Activated gamma-delta T cell treated with Interleukin-2 at 50 U/mL for 16 hours (primary cell): ENCODE measurements around the gene PANX1.

Experiments used
- DNase-seq: peaks from one replicate; pipeline ENCODE4 v3.0.0-alpha.2; 2020

Gene PANX1

GRCh38 chr11:94186342-94187203 is 57.9 kb downstream of the PANX1 start:
- DNase-seq, result no peak

GRCh38 chr11:94193288-94193687 is 64.6 kb downstream of the PANX1 start:
- no peak for DNase-seq

DNA sequence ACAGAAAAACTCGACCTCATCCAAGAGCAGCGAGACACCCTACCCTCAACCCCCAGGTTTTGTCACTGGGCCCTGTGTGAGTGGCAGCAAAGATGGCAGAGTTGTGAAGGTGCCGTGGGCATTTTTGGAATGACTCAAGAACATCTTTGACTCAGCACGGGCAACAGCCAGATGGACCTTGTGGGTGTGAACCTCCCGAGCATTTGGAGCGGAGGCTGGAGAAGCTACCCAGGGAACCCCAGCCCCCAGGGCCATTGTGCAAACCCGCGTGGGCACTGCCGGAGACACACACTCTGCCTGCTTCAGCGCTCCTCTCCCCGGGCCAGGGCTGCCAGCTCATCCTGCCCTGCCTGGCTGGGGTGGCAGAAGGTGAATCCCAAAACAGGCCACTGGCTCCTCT is 66.1 kb downstream of the PANX1 start:
- DNase-seq, result no peak

DNA sequence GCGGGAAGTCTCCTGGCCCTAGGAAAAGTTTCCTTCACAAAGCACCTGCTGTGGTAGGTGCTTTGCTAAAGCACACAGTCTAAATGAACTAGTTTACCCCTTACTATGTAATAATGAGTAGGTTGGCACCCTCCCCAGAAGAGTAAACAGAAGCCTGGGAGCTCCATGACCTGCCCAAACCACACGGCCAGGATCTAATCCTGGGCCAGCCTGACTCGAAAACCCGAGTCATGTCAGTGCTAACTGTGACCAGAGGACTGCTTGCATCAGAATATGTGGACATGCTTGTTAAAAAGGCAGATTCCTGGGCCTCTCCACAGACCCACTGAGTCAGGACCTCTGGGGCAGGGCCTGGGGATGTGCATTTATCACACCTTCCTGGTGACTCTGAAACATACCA is 67.7 kb downstream of the PANX1 start:
- DNase-seq, result no peak

- DNase-seq, result no peak
Measured at GRCh38 chr11:94198718-94199117, 70.1 kb downstream of the PANX1 start.

DNA sequence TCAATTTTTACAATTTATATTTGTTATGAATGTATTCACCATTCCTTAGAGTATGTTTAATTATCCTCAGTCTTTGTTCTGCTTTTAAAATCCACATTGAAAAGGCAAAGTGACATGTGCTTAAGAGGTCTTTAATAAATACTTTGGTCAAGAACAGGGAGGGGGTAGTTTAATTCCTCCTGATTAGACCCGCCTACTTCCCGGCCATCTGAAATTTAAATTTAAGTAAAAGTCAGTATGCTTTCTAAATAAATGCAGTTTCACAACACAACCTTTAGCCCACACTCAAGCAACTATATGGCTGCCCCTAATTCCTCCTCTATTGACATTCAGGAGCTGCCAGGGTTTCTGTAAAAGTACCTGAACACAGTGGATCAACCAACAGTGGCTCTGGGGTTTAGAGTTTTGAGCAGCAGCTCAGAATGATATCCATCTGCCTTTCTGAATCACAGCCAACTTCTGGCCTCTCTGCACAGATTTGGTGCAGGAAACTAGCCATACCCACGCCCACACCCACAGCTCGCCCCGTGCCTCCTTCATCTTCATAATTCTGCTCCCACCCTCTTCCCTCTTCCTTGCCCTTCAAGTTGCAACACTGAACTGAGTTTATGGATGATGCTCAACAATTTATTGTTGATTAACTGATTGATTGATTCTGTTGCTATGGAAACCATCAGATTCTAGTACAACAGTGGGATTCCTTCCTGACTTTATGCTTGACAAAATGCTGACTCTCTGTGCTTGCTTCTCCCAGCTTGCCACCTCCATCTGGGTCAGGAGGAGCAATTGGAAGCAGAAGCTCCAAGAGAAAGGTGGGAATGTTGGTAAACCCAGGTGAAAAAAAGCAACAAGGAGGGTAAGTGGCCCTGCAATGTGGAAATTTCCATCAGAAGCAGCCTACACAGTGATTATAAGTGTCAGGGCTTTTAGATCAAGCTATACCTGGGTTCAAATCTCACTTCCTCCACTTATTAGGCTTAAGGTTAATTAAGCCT is 70.8 kb downstream of the PANX1 start:
- no peak for DNase-seq

- no peak for DNase-seq
Measured at GRCh38 chr11:94201004-94201465, 72.4 kb downstream of the PANX1 start.

GRCh38 chr11:94203070-94203469 is 74.4 kb downstream of the PANX1 start:
- DNase-seq, result no peak

- DNase-seq, result no peak
Measured at GRCh38 chr11:94211261-94211830, 82.7 kb downstream of the PANX1 start.

GRCh38 chr11:94212898-94213297 is 84.3 kb downstream of the PANX1 start:
- no peak for DNase-seq

GRCh38 chr11:94217705-94218104 is 89.1 kb downstream of the PANX1 start:
- DNase-seq, result no peak

DNA sequence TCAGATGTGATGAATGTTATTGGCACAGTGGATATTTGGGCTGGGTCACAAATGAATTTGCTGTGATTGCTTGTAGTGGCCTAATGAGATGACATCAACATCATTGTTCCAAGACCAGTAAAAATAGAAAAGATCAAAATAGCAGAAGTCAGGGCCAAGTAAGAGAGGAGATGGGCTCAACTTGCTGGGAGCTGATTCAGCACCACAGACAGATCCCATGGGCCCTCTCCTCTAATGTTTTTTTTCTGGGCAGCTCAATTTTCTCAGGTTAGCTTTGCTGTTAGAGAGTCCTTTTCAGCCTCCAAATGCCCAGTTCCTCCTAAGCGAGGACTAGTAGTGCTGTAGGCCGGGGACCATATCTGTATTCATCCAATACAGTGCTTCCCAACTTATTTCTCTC is 89.7 kb downstream of the PANX1 start:
- DNase-seq, result no peak

- no peak for DNase-seq
Measured at GRCh38 chr11:94219771-94220170, 91.1 kb downstream of the PANX1 start.

DNA sequence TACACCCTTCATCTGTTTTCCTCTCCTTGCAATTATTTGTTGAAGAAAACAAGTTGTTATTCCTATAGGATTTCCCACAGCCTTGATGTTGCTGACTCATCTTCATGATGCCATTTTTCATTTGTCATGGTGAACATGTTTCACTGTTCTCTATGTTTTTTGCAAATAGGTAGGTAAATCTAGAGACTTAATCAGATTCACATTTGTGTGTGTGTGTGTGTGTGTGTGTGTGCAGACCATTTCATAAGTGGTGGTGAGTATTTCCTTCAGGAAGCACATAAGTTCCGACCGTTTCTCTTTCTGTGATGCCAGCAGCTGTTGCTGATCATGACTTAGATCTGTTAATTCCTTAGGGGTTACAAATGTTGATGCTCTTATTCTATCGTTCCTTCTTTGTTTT is 95.4 kb downstream of the PANX1 start:
- DNase-seq, result no peak
